GM23248 (cell line): Measurements from ENCODE around the gene CCDC138. TPM values are rescaled to one million over a fixed set of nuclear protein-coding genes. Genes with fewer than 3 reads are reported as not detected.

Source experiments
- DNase-seq: peaks from one replicate; pipeline ENCODE4 v3.0.0-alpha.2; 2015
- H2AFZ ChIP-seq: fragments of 200-600 bp; sonication (generic); 2 replicates; pipeline ENCODE4 v1.6.1; 2016; ENCODE audit warnings: antibody characterized with exemption
- H3F3A ChIP-seq: fragments of 200-600 bp; sonication (generic); 2 replicates; pipeline ENCODE4 v1.6.1; 2016; ENCODE audit warnings: mild to moderate bottlenecking, antibody characterized with exemption, mixed run types; ENCODE audit not compliant: insufficient read depth
- H3K27ac ChIP-seq: fragments of 200-600 bp; sonication (generic); 2 replicates; pipeline ENCODE4 v1.5.1; 2016; ENCODE audit warnings: mild to moderate bottlenecking
- H3K27me3 ChIP-seq: fragments of 200-600 bp; sonication (generic); replicated peaks from 2 replicates; pipeline ENCODE4 v1.6.1; 2016; ENCODE audit warnings: mild to moderate bottlenecking; ENCODE audit not compliant: insufficient read depth
- H3K36me3 ChIP-seq: fragments of 200-600 bp; sonication (generic); 2 replicates; pipeline ENCODE4 v1.6.1; 2016; ENCODE audit warnings: low read depth, mild to moderate bottlenecking
- H3K4me1 ChIP-seq: fragments of 200-600 bp; sonication (generic); 2 replicates; pipeline ENCODE4 v1.6.1; 2016; ENCODE audit warnings: mild to moderate bottlenecking; ENCODE audit not compliant: insufficient read depth
- H3K4me2 ChIP-seq: fragments of 200-600 bp; sonication (generic); one replicate; pipeline ENCODE4 v1.6.1; 2016; ENCODE audit warnings: mild to moderate bottlenecking; ENCODE audit not compliant: unreplicated experiment
- H3K4me3 ChIP-seq: fragments of 200-600 bp; sonication (generic); 2 replicates; pipeline ENCODE4 v1.5.1; 2016; ENCODE audit warnings: mild to moderate bottlenecking
- H3K79me2 ChIP-seq: fragments of 200-600 bp; sonication (generic); 2 replicates; pipeline ENCODE4 v1.6.1; 2016; ENCODE audit warnings: mild to moderate bottlenecking; ENCODE audit not compliant: insufficient read depth
- H3K9ac ChIP-seq: fragments of 200-600 bp; sonication (generic); 2 replicates; pipeline ENCODE4 v1.6.1; 2016; ENCODE audit warnings: mild to moderate bottlenecking
- H3K9me2 ChIP-seq: fragments of 200-600 bp; sonication (generic); 2 replicates; pipeline ENCODE4 v1.6.1; 2016; ENCODE audit warnings: mixed run types, mild to moderate bottlenecking, moderate library complexity; ENCODE audit not compliant: insufficient read depth
- H3K9me3 ChIP-seq: fragments of 200-600 bp; sonication (generic); one replicate; pipeline ENCODE4 v1.6.1; 2017; ENCODE audit warnings: low read depth
- H4K20me1 ChIP-seq: fragments of 200-600 bp; sonication (generic); 2 replicates; pipeline ENCODE4 v1.6.0; 2016; ENCODE audit not compliant: insufficient read depth
- EZH2 ChIP-seq: fragments of 200-600 bp; sonication (generic); IDR thresholded peaks from 2 replicates; pipeline ENCODE4 v1.6.1; 2018; ENCODE audit warnings: antibody characterized with exemption, mild to moderate bottlenecking; ENCODE audit not compliant: insufficient read depth, poor library complexity, severe bottlenecking
- EZH2phosphoT487 ChIP-seq: fragments of 200-600 bp; sonication (generic); IDR thresholded peaks from 2 replicates; pipeline ENCODE4 v1.6.1; 2018; ENCODE audit warnings: antibody characterized with exemption, moderate library complexity, mild to moderate bottlenecking, low read depth; ENCODE audit not compliant: insufficient read depth
- WGBS, 2 experiments: methylation state at CpG; one replicate each; pipeline ENCODE4 v1.1.6; 2015 to 2017; ENCODE audit warnings: low lambda C conversion rate in 2 of 2, low coverage in 1 of 2; ENCODE audit errors: missing lambda C conversion rate in 2 of 2; 5-methylcytosine and 5-hydroxymethylcytosine counted together
- in situ Hi-C: fragments of 300-500 bp; cut with MboI; formaldehyde crosslinking; loops from 2 replicates; pipeline ENCODE4 v1.15.0; 2020
- polyA plus RNA-seq: library from polyadenylated mRNA; unstranded; fragments of >200 nt; fragmentation: Nextera tagmentation; extraction: Ambion mirVana; gene quantifications from 2 replicates; pipeline ENCODE4 v1.2.1, GENCODE V29; 2016
- total RNA-seq: library from RNA; depleted of rRNA; stranded (reverse); fragments of >200 nt; shearing (Covaris generic); gene quantifications from 2 replicates; pipeline ENCODE4 v1.2.3, GENCODE V29; 2014

Gene CCDC138
- total and polyA plus RNA-seq, 2 experiments from 2014 or later, result 3.2 to 4.1 TPM

GRCh38 chr2:108869542-108869941 is 83.0 kb downstream of the CCDC138 start:
- in situ Hi-C loops, result no loop called here
- no peak overlapping the region for H3K27ac ChIP-seq
- WGBS, 2 experiments, result 96% methylated on average over 3 of the region's 3 CpGs

GRCh38 chr2:108870069-108870644 is 83.6 kb downstream of the CCDC138 start:
- no peaks in the 10 kb centered on the region for H3K79me2 ChIP-seq
- H3K36me3 ChIP-seq, result no peaks in the 10 kb centered on the region
- 97 to 98% methylated on average over 5 of the region's 5 CpGs for WGBS, 2 experiments
- H3K9me2 ChIP-seq, result no peaks in the 10 kb centered on the region
- H3K9ac ChIP-seq, result no peak overlapping the region
- DNase-seq, result no peak
- no peak overlapping the region for H3K27ac ChIP-seq
- H3K4me3 ChIP-seq, result no peak overlapping the region
- in situ Hi-C loops, result no loop called here
- H3F3A ChIP-seq, result no peaks in the 10 kb centered on the region
- no peaks in the 10 kb centered on the region for H4K20me1 ChIP-seq
- no peak overlapping the region for H2AFZ ChIP-seq
- TF ChIP-seq EZH2phosphoT487 (no peak), EZH2 (no peak)
- no peaks in the 10 kb centered on the region for H3K4me1 ChIP-seq
- no peak overlapping the region for H3K4me2 ChIP-seq
- H3K27me3 ChIP-seq, result no peaks in the 10 kb centered on the region
- H3K9me3 ChIP-seq, result no peaks in the 10 kb centered on the region

More at GRCh38 chr2:108869542-108869941, 83.0 kb downstream of the CCDC138 start:
- H3K4me1 ChIP-seq, result no peaks in the 10 kb centered on the region
- H3F3A ChIP-seq, result no peaks in the 10 kb centered on the region
- H3K79me2 ChIP-seq, result no peaks in the 10 kb centered on the region
- no peak overlapping the region for H3K9ac ChIP-seq
- no peak overlapping the region for H3K4me3 ChIP-seq
- no peak overlapping the region for H2AFZ ChIP-seq
- H3K9me2 ChIP-seq, result no peaks in the 10 kb centered on the region
- no peak overlapping the region for H3K4me2 ChIP-seq
- no peaks in the 10 kb centered on the region for H4K20me1 ChIP-seq
- no peaks in the 10 kb centered on the region for H3K36me3 ChIP-seq
- TF ChIP-seq EZH2, result no peak
- no peak for TF ChIP-seq EZH2phosphoT487
- no peak for DNase-seq
- no peaks in the 10 kb centered on the region for H3K27me3 ChIP-seq
- no peaks in the 10 kb centered on the region for H3K9me3 ChIP-seq

GRCh38 chr2:108877506-108877905 is 90.9 kb downstream of the CCDC138 start:
- no peaks in the 10 kb centered on the region for H3K9me2 ChIP-seq
- no peaks in the 10 kb centered on the region for H3K9me3 ChIP-seq
- no peaks in the 10 kb centered on the region for H4K20me1 ChIP-seq
- TF ChIP-seq EZH2phosphoT487 (no peak), EZH2 (no peak)
- H3K4me3 ChIP-seq, result no peak overlapping the region
- DNase-seq, result no peak
- no peak overlapping the region for H2AFZ ChIP-seq
- no peaks in the 10 kb centered on the region for H3K36me3 ChIP-seq
- 98 to 100% methylated on average over 2 of the region's 2 CpGs for WGBS, 2 experiments
- H3K4me1 ChIP-seq, result no peaks in the 10 kb centered on the region
- in situ Hi-C loops, result no loop called here
- no peaks in the 10 kb centered on the region for H3F3A ChIP-seq
- no peak overlapping the region for H3K27ac ChIP-seq
- H3K4me2 ChIP-seq, result no peak overlapping the region
- no peaks in the 10 kb centered on the region for H3K27me3 ChIP-seq
- no peaks in the 10 kb centered on the region for H3K79me2 ChIP-seq
- H3K9ac ChIP-seq, result no peak overlapping the region

- no peaks in the 10 kb centered on the region for H3K27me3 ChIP-seq
- H3K27ac ChIP-seq, result no peak overlapping the region
- TF ChIP-seq EZH2phosphoT487 (no peak), EZH2 (no peak)
- no peaks in the 10 kb centered on the region for H3F3A ChIP-seq
- no peaks in the 10 kb centered on the region for H4K20me1 ChIP-seq
- no peak overlapping the region for H2AFZ ChIP-seq
- H3K4me1 ChIP-seq, result no peaks in the 10 kb centered on the region
- no peaks in the 10 kb centered on the region for H3K9me3 ChIP-seq
- no peak overlapping the region for H3K4me3 ChIP-seq
- WGBS, 2 experiments, result 48% methylated on average over 2 of the region's 2 CpGs
- H3K9me2 ChIP-seq, result no peaks in the 10 kb centered on the region
- H3K9ac ChIP-seq, result no peak overlapping the region
- no peak overlapping the region for H3K4me2 ChIP-seq
- H3K79me2 ChIP-seq, result no peaks in the 10 kb centered on the region
- no peaks in the 10 kb centered on the region for H3K36me3 ChIP-seq
- in situ Hi-C loops, result no loop called here
- no peak for DNase-seq
Measured at GRCh38 chr2:108878276-108878675, 91.7 kb downstream of the CCDC138 start.

- Histone ChIP-seq H3K27ac (no peak overlapping the region), H3K27me3 (no peaks in the 10 kb centered on the region), H3K79me2 (no peaks in the 10 kb centered on the region), H3K4me1 (no peaks in the 10 kb centered on the region), H3F3A (no peaks in the 10 kb centered on the region), H3K4me2 (no peak overlapping the region), H3K9me3 (no peaks in the 10 kb centered on the region), H2AFZ (no peak overlapping the region), H3K9me2 (no peaks in the 10 kb centered on the region), H3K4me3 (no peak overlapping the region), H3K9ac (no peak overlapping the region), H3K36me3 (no peaks in the 10 kb centered on the region), H4K20me1 (no peaks in the 10 kb centered on the region)
- TF ChIP-seq EZH2phosphoT487 (no peak), EZH2 (no peak)
- in situ Hi-C loops, result no loop called here
- 46 to 57% methylated on average over 6 of the region's 6 CpGs for WGBS, 2 experiments
- no peak for DNase-seq
Measured at GRCh38 chr2:108884619-108885018, 98.0 kb downstream of the CCDC138 start.
